SK-N-SH treated with all-trans-retinoic acid at 6 μM for 48 hours (cell line): ENCODE measurements around the gene AIMP1.

Experiments used
- ARNTL ChIP-seq: fragments of 450-650 bp; formaldehyde crosslinking; IDR thresholded peaks from 2 replicates; pipeline ENCODE4 v1.5.0; 2020; ENCODE audit warnings: low read depth, mild to moderate bottlenecking, moderate library complexity, borderline replicate concordance
- CSDC2 ChIP-seq: fragments of 250-450 bp; sonication (Bioruptor Pico); IDR thresholded peaks from 2 replicates; pipeline ENCODE4 v1.5.0; 2020; ENCODE audit warnings: mild to moderate bottlenecking, moderate library complexity
- CSRNP3 ChIP-seq: fragments of 250-450 bp; sonication (Bioruptor Pico); IDR thresholded peaks from 2 replicates; pipeline ENCODE4 v1.5.1; 2021; ENCODE audit warnings: mild to moderate bottlenecking, moderate library complexity
- PPARA ChIP-seq: fragments of 250-450 bp; sonication (Bioruptor Pico); IDR thresholded peaks from 2 replicates; pipeline ENCODE4 v1.5.0; 2020; ENCODE audit warnings: mild to moderate bottlenecking, borderline replicate concordance
- RARB ChIP-seq: fragments of 250-450 bp; sonication (Bioruptor Pico); IDR thresholded peaks from 2 replicates; pipeline ENCODE4 v1.8.0; 2021; ENCODE audit warnings: mild to moderate bottlenecking, moderate library complexity
- ZC3H10 ChIP-seq: fragments of 250-450 bp; sonication (Bioruptor Pico); IDR thresholded peaks from 2 replicates; pipeline ENCODE4 v1.5.1; 2021; ENCODE audit warnings: mild to moderate bottlenecking, moderate library complexity
- ZFP3 ChIP-seq: fragments of 250-450 bp; sonication (Bioruptor Pico); IDR thresholded peaks from 2 replicates; pipeline ENCODE4 v1.5.0; 2020; ENCODE audit warnings: mild to moderate bottlenecking, moderate library complexity
- ZFP30 ChIP-seq: fragments of 450-650 bp; formaldehyde crosslinking; IDR thresholded peaks from 2 replicates; pipeline ENCODE4 v1.5.0; 2022; ENCODE audit warnings: mild to moderate bottlenecking, moderate library complexity
- ZNF565 ChIP-seq: fragments of 450-650 bp; formaldehyde crosslinking; conservative IDR thresholded peaks from 2 replicates; pipeline ENCODE4 v1.5.0; 2020; ENCODE audit warnings: low read depth, mild to moderate bottlenecking, moderate library complexity
- ZNF70 ChIP-seq: fragments of 450-650 bp; formaldehyde crosslinking; IDR thresholded peaks from 2 replicates; pipeline ENCODE4 v1.5.0; 2020; ENCODE audit warnings: mild to moderate bottlenecking, moderate library complexity
- ZNF8 ChIP-seq: fragments of 450-650 bp; formaldehyde crosslinking; IDR thresholded peaks from 2 replicates; pipeline ENCODE4 v1.5.0; 2020; ENCODE audit warnings: mild to moderate bottlenecking, moderate library complexity
- TF ChIP-seq, protein P1 (sequence below): fragments of 250-450 bp; sonication (Bioruptor Pico); IDR thresholded peaks from 2 replicates; pipeline ENCODE4 v1.5.1; 2020; ENCODE audit warnings: low read depth, mild to moderate bottlenecking, moderate library complexity
- TF ChIP-seq, protein P2 (sequence below): fragments of 250-450 bp; sonication (Bioruptor Pico); IDR thresholded peaks from 2 replicates; pipeline ENCODE4 v1.8.0; 2020; ENCODE audit warnings: mild to moderate bottlenecking, moderate library complexity, borderline replicate concordance

DNA sequence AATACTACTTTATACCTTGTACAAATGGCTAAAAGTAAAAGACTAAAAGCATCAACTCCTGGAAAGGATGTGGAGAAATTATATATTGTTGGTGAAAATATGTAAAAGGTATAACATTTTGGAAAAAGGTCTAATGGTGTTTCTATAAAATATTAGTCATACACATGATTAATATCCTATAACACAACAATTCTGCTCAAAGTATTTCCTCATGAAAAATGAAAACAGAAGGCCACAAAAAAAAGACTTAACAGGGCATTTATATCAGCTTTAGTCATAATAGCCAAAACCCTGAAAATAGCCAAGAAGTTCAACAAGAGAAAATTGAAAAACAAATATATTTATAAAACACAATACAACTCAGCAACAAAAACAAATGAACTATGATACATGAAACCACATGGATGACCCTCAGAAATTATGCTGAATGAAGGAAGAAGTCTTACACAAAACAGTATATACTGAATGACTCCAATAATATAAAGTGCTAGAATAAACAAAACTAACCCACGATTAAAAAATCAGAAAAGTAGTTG is 39.1 kb upstream of the AIMP1 start:
- no peak for TF ChIP-seq CSDC2 (CRISPR knock-in tag)
- TF ChIP-seq, protein P1, sequence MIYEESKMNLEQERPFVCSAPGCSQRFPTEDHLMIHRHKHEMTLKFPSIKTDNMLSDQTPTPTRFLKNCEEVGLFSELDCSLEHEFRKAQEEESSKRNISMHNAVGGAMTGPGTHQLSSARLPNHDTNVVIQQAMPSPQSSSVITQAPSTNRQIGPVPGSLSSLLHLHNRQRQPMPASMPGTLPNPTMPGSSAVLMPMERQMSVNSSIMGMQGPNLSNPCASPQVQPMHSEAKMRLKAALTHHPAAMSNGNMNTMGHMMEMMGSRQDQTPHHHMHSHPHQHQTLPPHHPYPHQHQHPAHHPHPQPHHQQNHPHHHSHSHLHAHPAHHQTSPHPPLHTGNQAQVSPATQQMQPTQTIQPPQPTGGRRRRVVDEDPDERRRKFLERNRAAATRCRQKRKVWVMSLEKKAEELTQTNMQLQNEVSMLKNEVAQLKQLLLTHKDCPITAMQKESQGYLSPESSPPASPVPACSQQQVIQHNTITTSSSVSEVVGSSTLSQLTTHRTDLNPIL (CRISPR knock-in tag): no peak
- no peak for TF ChIP-seq ZNF8 (CRISPR knock-in tag)
- no peak for TF ChIP-seq ZFP30 (CRISPR knock-in tag)
- no peak for TF ChIP-seq ARNTL (CRISPR knock-in tag)
- no peak for TF ChIP-seq PPARA (CRISPR knock-in tag)
- no peak for TF ChIP-seq RARB
- no peak for TF ChIP-seq ZNF565 (CRISPR knock-in tag)
- TF ChIP-seq CSRNP3 (CRISPR knock-in tag): no peak
- no peak for TF ChIP-seq ZFP3 (CRISPR knock-in tag)
- TF ChIP-seq ZC3H10 (CRISPR knock-in tag): no peak
- TF ChIP-seq, protein P2, sequence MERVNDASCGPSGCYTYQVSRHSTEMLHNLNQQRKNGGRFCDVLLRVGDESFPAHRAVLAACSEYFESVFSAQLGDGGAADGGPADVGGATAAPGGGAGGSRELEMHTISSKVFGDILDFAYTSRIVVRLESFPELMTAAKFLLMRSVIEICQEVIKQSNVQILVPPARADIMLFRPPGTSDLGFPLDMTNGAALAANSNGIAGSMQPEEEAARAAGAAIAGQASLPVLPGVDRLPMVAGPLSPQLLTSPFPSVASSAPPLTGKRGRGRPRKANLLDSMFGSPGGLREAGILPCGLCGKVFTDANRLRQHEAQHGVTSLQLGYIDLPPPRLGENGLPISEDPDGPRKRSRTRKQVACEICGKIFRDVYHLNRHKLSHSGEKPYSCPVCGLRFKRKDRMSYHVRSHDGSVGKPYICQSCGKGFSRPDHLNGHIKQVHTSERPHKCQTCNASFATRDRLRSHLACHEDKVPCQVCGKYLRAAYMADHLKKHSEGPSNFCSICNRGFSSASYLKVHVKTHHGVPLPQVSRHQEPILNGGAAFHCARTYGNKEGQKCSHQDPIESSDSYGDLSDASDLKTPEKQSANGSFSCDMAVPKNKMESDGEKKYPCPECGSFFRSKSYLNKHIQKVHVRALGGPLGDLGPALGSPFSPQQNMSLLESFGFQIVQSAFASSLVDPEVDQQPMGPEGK (CRISPR knock-in tag): no peak
- no peak for TF ChIP-seq ZNF70 (CRISPR knock-in tag)
